H9 (cell line): Measurements from ENCODE around the gene ACAP2. TPM values are rescaled to one million over a fixed set of nuclear protein-coding genes. Genes with fewer than 3 reads are reported as not detected.

Experiments used
- DNase-seq: peaks from one replicate; pipeline ENCODE4 v3.0.0-alpha.2; 2017
- H2AFZ ChIP-seq: one replicate; pipeline ENCODE4 v1.6.1; 2013; ENCODE audit warnings: mild to moderate bottlenecking, low read length, control low read depth, moderate library complexity
- H2AK5ac ChIP-seq: 2 replicates; pipeline ENCODE4 v1.6.1; 2013; ENCODE audit warnings: low read length, control low read depth, mixed read lengths; ENCODE audit not compliant: insufficient read length
- H2BK120ac ChIP-seq: one replicate; pipeline ENCODE4 v1.6.1; 2013; ENCODE audit warnings: low read depth, mild to moderate bottlenecking, low read length, control low read depth, inconsistent platforms; ENCODE audit not compliant: poor library complexity, severe bottlenecking
- H2BK12ac ChIP-seq: 2 replicates; pipeline ENCODE4 v1.6.1; 2013; ENCODE audit warnings: low read length, control low read depth, mixed read lengths, low read depth; ENCODE audit not compliant: insufficient read length
- H2BK15ac ChIP-seq: 2 replicates; pipeline ENCODE4 v1.6.1; 2013; ENCODE audit warnings: low read depth, low read length, control low read depth
- H2BK20ac ChIP-seq: one replicate; pipeline ENCODE4 v1.6.1; 2013; ENCODE audit warnings: low read depth, mild to moderate bottlenecking, low read length, control low read depth, inconsistent platforms; ENCODE audit not compliant: poor library complexity, severe bottlenecking
- H2BK5ac ChIP-seq: 2 replicates; pipeline ENCODE4 v1.6.1; 2013; ENCODE audit warnings: low read length, control low read depth, mixed read lengths; ENCODE audit not compliant: insufficient read length
- H3K14ac ChIP-seq: 2 replicates; pipeline ENCODE4 v1.6.1; 2013; ENCODE audit warnings: low read length, control low read depth; ENCODE audit not compliant: insufficient read depth
- H3K18ac ChIP-seq: 2 replicates; pipeline ENCODE4 v1.6.1; 2013; ENCODE audit warnings: low read depth, mild to moderate bottlenecking, mixed read lengths, low read length, control low read depth; ENCODE audit not compliant: insufficient read length
- H3K23ac ChIP-seq: 2 replicates; pipeline ENCODE4 v1.6.1; 2013; ENCODE audit warnings: low read length, control low read depth, mixed read lengths, low read depth; ENCODE audit not compliant: insufficient read length
- H3K23me2 ChIP-seq: 2 replicates; pipeline ENCODE4 v1.6.1; 2013; ENCODE audit warnings: low read depth, mild to moderate bottlenecking, mixed read lengths, low read length, control low read depth; ENCODE audit not compliant: insufficient read length, poor library complexity, severe bottlenecking
- H3K27ac ChIP-seq: 2 replicates; pipeline ENCODE4 v1.5.1; 2013; ENCODE audit warnings: low read length, control low read depth, mixed read lengths, low read depth; ENCODE audit not compliant: insufficient read length
- H3K27me3 ChIP-seq: 2 replicates; pipeline ENCODE4 v1.6.1; 2013; ENCODE audit warnings: low read length, control low read depth, inconsistent platforms; ENCODE audit not compliant: insufficient read depth
- H3K4ac ChIP-seq: 2 replicates; pipeline ENCODE4 v1.6.1; 2013; ENCODE audit warnings: low read depth, mild to moderate bottlenecking, control low read depth, inconsistent platforms, low read length, moderate library complexity
- H3K4me1 ChIP-seq: 2 replicates; pipeline ENCODE4 v1.6.1; 2013; ENCODE audit warnings: low read length, control low read depth, inconsistent platforms; ENCODE audit not compliant: insufficient read depth
- H3K4me2 ChIP-seq: 2 replicates; pipeline ENCODE4 v1.6.1; 2013; ENCODE audit warnings: low read length, control low read depth, mixed read lengths; ENCODE audit not compliant: insufficient read length, insufficient read depth
- H3K56ac ChIP-seq: 2 replicates; pipeline ENCODE4 v1.6.1; 2013; ENCODE audit warnings: low read depth, mild to moderate bottlenecking, mixed read lengths, low read length, control low read depth; ENCODE audit not compliant: insufficient read length
- H3K79me1 ChIP-seq: 2 replicates; pipeline ENCODE4 v1.6.1; 2013; ENCODE audit warnings: low read depth, mild to moderate bottlenecking, moderate library complexity, low read length, control low read depth, inconsistent platforms; ENCODE audit not compliant: insufficient read depth, poor library complexity, severe bottlenecking
- H3K79me2 ChIP-seq: 2 replicates; pipeline ENCODE4 v1.6.1; 2013; ENCODE audit warnings: low read length, control low read depth, inconsistent platforms; ENCODE audit not compliant: insufficient read depth
- H3K9ac ChIP-seq: 2 replicates; pipeline ENCODE4 v1.6.1; 2013; ENCODE audit warnings: low read length, control low read depth, mixed read lengths; ENCODE audit not compliant: insufficient read length; ENCODE audit errors: extremely low read depth
- H3K9me3 ChIP-seq: one replicate; pipeline ENCODE4 v1.6.1; 2013; ENCODE audit warnings: low read depth, low read length, inconsistent platforms; ENCODE audit not compliant: control insufficient read depth
- H3T11ph ChIP-seq: one replicate; pipeline ENCODE4 v1.6.1; 2013; ENCODE audit warnings: mild to moderate bottlenecking, low read length, control low read depth, inconsistent platforms
- H4K20me1 ChIP-seq: one replicate; pipeline ENCODE4 v1.6.1; 2013; ENCODE audit not compliant: control insufficient read depth, insufficient read length, insufficient read depth
- H4K5ac ChIP-seq: 2 replicates; pipeline ENCODE4 v1.6.1; 2013; ENCODE audit warnings: low read depth, mild to moderate bottlenecking, mixed read lengths, low read length, control low read depth; ENCODE audit not compliant: insufficient read length
- H4K8ac ChIP-seq: replicated peaks from 2 replicates; pipeline ENCODE4 v1.6.1; 2013; ENCODE audit warnings: low read length, control low read depth, mixed read lengths, low read depth; ENCODE audit not compliant: insufficient read length
- H4K91ac ChIP-seq: 2 replicates; pipeline ENCODE4 v1.6.1; 2013; ENCODE audit warnings: low read depth, mild to moderate bottlenecking, moderate library complexity, mixed read lengths, low read length, control low read depth; ENCODE audit not compliant: insufficient read length
- H3K27ac Mint-ChIP-seq, 3 experiments: 2 replicates in 2 of 3; 3 replicates in 1 of 3; pipeline ENCODE4 v1.8.0; 2020 to 2021; ENCODE audit warnings: mixed read lengths in 3 of 3, mild to moderate bottlenecking in 1 of 3, moderate library complexity in 1 of 3
- H3K27me3 Mint-ChIP-seq: 2 replicates; pipeline ENCODE4 v1.8.0; 2021; ENCODE audit warnings: low read depth, mild to moderate bottlenecking, moderate library complexity, mixed read lengths
- H3K36me3 Mint-ChIP-seq, 3 experiments: 2 replicates in 2 of 3; 3 replicates in 1 of 3; pipeline ENCODE4 v1.8.0; 2020 to 2021; ENCODE audit warnings: low read depth in 3 of 3, mixed read lengths in 3 of 3; ENCODE audit not compliant: insufficient read depth in 1 of 3
- H3K4me1 Mint-ChIP-seq, 2 experiments: 2 replicates each; pipeline ENCODE4 v1.8.0; 2020; ENCODE audit warnings: mixed read lengths in 2 of 2
- H3K4me3 Mint-ChIP-seq, 2 experiments: 2 replicates in 1 of 2; 3 replicates in 1 of 2; pipeline ENCODE4 v1.8.0; 2020 to 2021; ENCODE audit warnings: mild to moderate bottlenecking in 2 of 2, mixed read lengths in 2 of 2, moderate library complexity in 1 of 2
- H3K9me3 Mint-ChIP-seq, 2 experiments: 2 replicates in 1 of 2; 3 replicates in 1 of 2; pipeline ENCODE4 v1.8.0; 2020; ENCODE audit warnings: mild to moderate bottlenecking in 2 of 2, mixed read lengths in 2 of 2, moderate library complexity in 1 of 2
- CTCF ChIP-seq: fragments of 200-600 bp; sonication (generic); conservative IDR thresholded peaks from 3 replicates; pipeline ENCODE4 v1.8.0; 2021; ENCODE audit warnings: antibody characterized with exemption, mild to moderate bottlenecking
- WGBS: extraction: QIAGEN DNeasy Blood & Tissue Kit; methylation state at CpG from one replicate; pipeline ENCODE4 v1.1.7; 2013; ENCODE audit warnings: missing lambda C conversion rate, low lambda C conversion rate, mixed read lengths; ENCODE audit not compliant: insufficient read length; ENCODE audit errors: extremely low coverage; 5-methylcytosine and 5-hydroxymethylcytosine counted together
- total RNA-seq: library from RNA; stranded (reverse); gene quantifications from 2 replicates; pipeline ENCODE4 v1.2.1, GENCODE V29; 2021

Gene ACAP2
- total RNA-seq, 1 experiment from 2014 or later, result 30.8 TPM

GRCh38 chr3:195260280-195260905 lies 182.4 kb downstream of the ACAP2 start:
- H3K23me2 ChIP-seq, result peaks cover 9% of the 10 kb centered on the region
- no peak overlapping the region for H2BK5ac ChIP-seq
- no peak overlapping the region for H3T11ph ChIP-seq
- no peak overlapping the region for H3K23ac ChIP-seq
- Mint-ChIP-seq H3K4me3 (peak overlapping the region; percentile 59 to 78), H3K36me3 (peaks cover 1 to 12% (median 5%) of the 10 kb centered on the region in 3 experiments; a peak in 6 of 7 replicates), H3K27me3 (no peaks in the 10 kb centered on the region; the same call in 1 of the 2 replicates), H3K4me1 (peaks cover 27 to 39% of the 10 kb centered on the region in 2 experiments), H3K27ac (no peak overlapping the region), H3K9me3 (no peaks in the 10 kb centered on the region)
- peaks cover 8% of the 10 kb centered on the region; the same call in 1 of the 2 replicates for H3K79me2 ChIP-seq
- peaks cover 6% of the 10 kb centered on the region for H3K4me1 ChIP-seq
- no peak overlapping the region for H3K18ac ChIP-seq
- WGBS, result no CpG with 5 or more reads among the region's 41 CpGs
- no peak overlapping the region for H2BK120ac ChIP-seq
- peak overlapping the region; percentile 53 for H3K4me2 ChIP-seq
- H2AK5ac ChIP-seq, result no peak overlapping the region
- H3K79me1 ChIP-seq, result no peaks in the 10 kb centered on the region
- H2BK15ac ChIP-seq, result no peak overlapping the region
- H3K27ac ChIP-seq, result no peak overlapping the region
- H3K4ac ChIP-seq, result no peak overlapping the region
- H4K91ac ChIP-seq, result no peak overlapping the region
- H3K56ac ChIP-seq, result no peak overlapping the region
- DNase-seq, result peak; percentile 78
- TF ChIP-seq CTCF, result no peak
- no peak overlapping the region for H2AFZ ChIP-seq
- no peaks in the 10 kb centered on the region for H3K9me3 ChIP-seq
- no peak overlapping the region for H4K5ac ChIP-seq
- no peak overlapping the region for H4K8ac ChIP-seq
- no peak overlapping the region for H3K9ac ChIP-seq
- no peaks in the 10 kb centered on the region for H3K27me3 ChIP-seq
- no peak overlapping the region for H2BK20ac ChIP-seq
- no peak overlapping the region for H2BK12ac ChIP-seq
- H3K14ac ChIP-seq, result no peak overlapping the region
- H4K20me1 ChIP-seq, result no peaks in the 10 kb centered on the region
